PC-3 (cell line): ENCODE data around the gene SCAF4. TPM values are rescaled to one million over a fixed set of nuclear protein-coding genes. Genes with fewer than 3 reads are reported as not detected.

Experiments
- ATAC-seq: fragments of 200-7000 bp; cut with Tn5 transposase; 2 replicates; pipeline ENCODE4 v1.9.1; 2020; ENCODE audit warnings: mild to moderate bottlenecking, moderate library complexity
- BruUV-seq: library from RNA; stranded (reverse); fragments of 400-500 nt; replicated peaks from 2 replicates; lab custom pipeline; 2021; lab: Mats Ljungman, UMichigan
- CTCF ChIA-PET: fragments of 300-600 bp; sonication (Branson Sonifier 250); formaldehyde crosslinking; loops from one replicate; lab custom pipeline; 2022; ENCODE audit warnings: antibody characterized with exemption; lab: Charles Lee
- POLR2A ChIA-PET: fragments of 300-600 bp; sonication (Branson Sonifier 250); formaldehyde crosslinking; loops from one replicate; lab custom pipeline; 2022; ENCODE audit warnings: antibody characterized with exemption; ENCODE audit not compliant: unreplicated experiment; lab: Charles Lee
- DNase-seq: peaks from one replicate; pipeline ENCODE4 v3.0.0-alpha.2; 2015
- H2AFZ ChIP-seq: fragments of 300-600 bp; sonication (generic); 2 replicates; pipeline ENCODE4 v1.6.0; 2016; ENCODE audit warnings: antibody characterized with exemption, low read length
- H3F3A ChIP-seq: fragments of 300-600 bp; sonication (generic); one replicate; pipeline ENCODE4 v1.6.0; 2017; ENCODE audit warnings: antibody characterized with exemption, low read length, control low read depth, mild to moderate bottlenecking; ENCODE audit not compliant: unreplicated experiment
- H3K27ac ChIP-seq: fragments of 300-600 bp; sonication (generic); 2 replicates; pipeline ENCODE4 v1.5.1; 2016; ENCODE audit warnings: mild to moderate bottlenecking, low read length
- H3K27me3 ChIP-seq: fragments of 300-600 bp; sonication (generic); 2 replicates; pipeline ENCODE4 v1.6.1; 2016; ENCODE audit warnings: low read length, mixed read lengths
- H3K36me3 ChIP-seq: fragments of 300-600 bp; sonication (generic); 2 replicates; pipeline ENCODE4 v1.6.1; 2016; ENCODE audit warnings: low read depth, mixed run types, low read length, mixed read lengths
- H3K4me1 ChIP-seq: fragments of 300-600 bp; sonication (generic); 2 replicates; pipeline ENCODE4 v1.5.1; 2016; ENCODE audit warnings: low read length; ENCODE audit not compliant: insufficient read depth
- H3K4me2 ChIP-seq: fragments of 300-600 bp; sonication (generic); 2 replicates; pipeline ENCODE4 v1.6.0; 2016; ENCODE audit warnings: low read length
- H3K4me3 ChIP-seq: fragments of 300-600 bp; sonication (generic); 2 replicates; pipeline ENCODE4 v1.5.1; 2016; ENCODE audit warnings: mild to moderate bottlenecking, low read length, mixed read lengths
- H3K79me2 ChIP-seq: fragments of 300-600 bp; sonication (generic); 2 replicates; pipeline ENCODE4 v1.6.1; 2017; ENCODE audit warnings: low read length, mixed read lengths
- H3K9ac ChIP-seq: fragments of 300-600 bp; sonication (generic); 2 replicates; pipeline ENCODE4 v1.6.0; 2016; ENCODE audit warnings: mild to moderate bottlenecking, low read length
- H3K9me2 ChIP-seq: fragments of 300-600 bp; sonication (generic); replicated peaks from 2 replicates; pipeline ENCODE4 v1.6.1; 2016; ENCODE audit warnings: mixed run types, low read length, mixed read lengths
- H3K9me3 ChIP-seq: fragments of 300-600 bp; sonication (generic); 2 replicates; pipeline ENCODE4 v1.6.1; 2016; ENCODE audit warnings: low read length, mixed read lengths
- H4K20me1 ChIP-seq: fragments of 300-600 bp; sonication (generic); 2 replicates; pipeline ENCODE4 v1.6.1; 2016; ENCODE audit warnings: low read length, mixed read lengths
- CTCF ChIP-seq: fragments of 300-600 bp; sonication (generic); conservative IDR thresholded peaks from 2 replicates; pipeline ENCODE4 v1.5.1; 2017; ENCODE audit warnings: antibody characterized with exemption, low read depth, mild to moderate bottlenecking, low read length
- EZH2 ChIP-seq: fragments of 300-600 bp; sonication (generic); IDR thresholded peaks from one replicate; pipeline ENCODE4 v1.6.1; 2017; ENCODE audit warnings: antibody characterized with exemption, mild to moderate bottlenecking, low read length; ENCODE audit not compliant: unreplicated experiment
- EZH2phosphoT487 ChIP-seq: fragments of 300-600 bp; sonication (generic); IDR thresholded peaks from 2 replicates; pipeline ENCODE4 v1.6.1; 2018; ENCODE audit warnings: mild to moderate bottlenecking, antibody characterized with exemption, low read length, borderline replicate concordance
- intact Hi-C: fragments of 100-400 bp; cut with micrococcal nuclease; formaldehyde crosslinking; loops from 2 replicates; pipeline ENCODE4 v1.9.0; 2023
- total RNA-seq: library from RNA; depleted of rRNA; stranded (reverse); fragments of >200 nt; gene quantifications from 2 replicates; pipeline ENCODE4 v1.2.3, GENCODE V29; 2014

The SCAF4 gene
- total RNA-seq, 1 experiment from 2014 or later, result 11.2 TPM

DNA sequence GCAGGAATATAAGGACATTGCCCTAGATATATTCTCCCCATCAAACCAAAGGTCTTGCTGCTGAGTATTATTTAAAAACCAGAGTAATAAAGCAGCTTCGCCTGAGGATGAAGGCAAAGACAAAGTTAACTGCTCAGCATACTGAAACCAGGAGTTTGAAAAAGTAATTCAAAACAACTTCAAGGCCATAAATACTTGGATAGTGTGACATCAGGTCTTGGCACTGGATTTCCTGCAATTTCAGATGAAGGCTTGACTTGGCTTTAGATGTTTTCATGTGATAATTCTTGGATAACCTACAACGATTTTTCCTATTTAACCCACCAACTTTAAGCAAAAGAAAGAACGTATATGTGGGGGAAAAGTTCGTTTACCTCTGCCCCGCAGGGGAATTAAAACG, 61.8 kb downstream of the SCAF4 start:
- Histone ChIP-seq H3K36me3 (peaks cover 45% of the 10 kb centered on the region), H3K4me3 (no peak overlapping the region), H3K27me3 (no peaks in the 10 kb centered on the region), H3K4me1 (no peaks in the 10 kb centered on the region), H2AFZ (no peak overlapping the region), H3K27ac (no peak overlapping the region), H3F3A (peaks cover 4% of the 10 kb centered on the region), H3K9ac (no peak overlapping the region), H4K20me1 (peaks cover 17% of the 10 kb centered on the region), H3K4me2 (no peak overlapping the region), H3K79me2 (peaks cover 16% of the 10 kb centered on the region), H3K9me3 (no peaks in the 10 kb centered on the region), H3K9me2 (no peaks in the 10 kb centered on the region)
- TF ChIP-seq EZH2, result no peak
- ATAC-seq, result no peak
- DNase-seq, result no peak
- intact Hi-C loops, result no loop called here
- no TSS peak for BruUV-seq
- ChIA-PET POLR2A (no interaction called here), CTCF (no interaction called here)

DNA sequence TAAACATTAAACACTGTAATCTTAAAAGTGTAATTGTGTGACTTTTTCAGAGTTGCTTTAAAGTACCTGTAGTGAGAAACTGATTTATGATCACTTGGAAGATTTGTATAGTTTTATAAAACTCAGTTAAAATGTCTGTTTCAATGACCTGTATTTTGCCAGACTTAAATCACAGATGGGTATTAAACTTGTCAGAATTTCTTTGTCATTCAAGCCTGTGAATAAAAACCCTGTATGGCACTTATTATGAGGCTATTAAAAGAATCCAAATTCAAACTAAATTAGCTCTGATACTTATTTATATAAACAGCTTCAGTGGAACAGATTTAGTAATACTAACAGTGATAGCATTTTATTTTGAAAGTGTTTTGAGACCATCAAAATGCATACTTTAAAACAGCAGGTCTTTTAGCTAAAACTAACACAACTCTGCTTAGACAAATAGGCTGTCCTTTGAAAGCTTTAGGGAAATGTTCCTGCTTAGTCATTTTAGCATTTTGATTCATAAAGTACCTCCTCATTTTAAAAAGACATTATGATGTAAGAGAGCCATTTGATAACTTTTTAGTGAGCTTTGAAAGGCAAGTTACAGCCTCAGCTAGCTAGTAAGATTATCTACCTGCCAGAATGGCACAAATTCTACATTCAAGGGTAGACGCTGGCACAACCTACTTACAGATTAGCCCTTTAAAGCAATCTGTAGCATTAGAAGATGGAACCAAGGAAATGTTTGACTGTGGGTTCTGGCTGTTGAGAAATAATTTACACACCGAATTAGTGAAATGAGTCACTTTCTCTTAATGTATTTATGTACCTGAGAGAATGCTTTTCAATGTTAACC, 63.0 kb downstream of the SCAF4 start:
- DNase-seq (no peak), ATAC-seq (no peak)
- POLR2A ChIA-PET, result interaction anchor here (0.6 kb wide), 2 partner anchors 26 to 64 kb away, joined by 3 to 4 read pairs; no protein-coding TSS in a partner anchor
- H3K27ac ChIP-seq, result no peak overlapping the region
- intact Hi-C loops, result no loop called here
- H3K79me2 ChIP-seq, result peaks cover 28% of the 10 kb centered on the region
- H3K9me2 ChIP-seq, result no peaks in the 10 kb centered on the region
- peaks cover 4% of the 10 kb centered on the region for H3F3A ChIP-seq
- BruUV-seq, result no TSS peak
- no peak for TF ChIP-seq EZH2phosphoT487
- no peak for TF ChIP-seq EZH2
- no peak for TF ChIP-seq CTCF
- no peaks in the 10 kb centered on the region for H3K4me1 ChIP-seq
- H3K4me3 ChIP-seq, result no peak overlapping the region
- H3K9me3 ChIP-seq, result no peaks in the 10 kb centered on the region
- H3K9ac ChIP-seq, result no peak overlapping the region
- H2AFZ ChIP-seq, result no peak overlapping the region
- CTCF ChIA-PET, result no interaction called here
- H3K27me3 ChIP-seq, result no peaks in the 10 kb centered on the region
- H3K36me3 ChIP-seq, result peaks cover 49% of the 10 kb centered on the region
- peaks cover 17% of the 10 kb centered on the region for H4K20me1 ChIP-seq
- H3K4me2 ChIP-seq, result no peak overlapping the region

DNA sequence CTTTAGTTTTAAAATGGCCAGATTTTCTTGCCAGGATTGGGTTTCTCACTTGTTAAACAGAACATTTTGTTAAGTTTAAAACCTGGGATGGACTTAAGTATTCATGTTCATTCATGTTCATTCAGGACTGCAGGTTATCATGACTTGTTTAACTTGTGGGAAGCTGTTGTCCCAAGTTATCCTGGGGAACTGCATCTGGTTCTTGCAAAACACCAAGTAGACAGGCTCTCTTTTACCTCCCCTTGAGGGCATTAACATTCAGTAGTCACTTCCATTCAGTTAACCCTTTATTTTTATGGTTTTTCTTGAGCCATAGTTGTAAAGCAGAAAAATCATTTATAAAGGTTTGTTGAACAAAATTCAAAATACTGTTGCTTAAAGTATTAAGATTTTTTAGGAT, 64.3 kb downstream of the SCAF4 start:
- Histone ChIP-seq H3K27ac (no peak overlapping the region), H3F3A (peaks cover 4% of the 10 kb centered on the region), H4K20me1 (peaks cover 26% of the 10 kb centered on the region), H3K79me2 (peaks cover 40% of the 10 kb centered on the region), H3K9me2 (no peaks in the 10 kb centered on the region), H3K9me3 (no peaks in the 10 kb centered on the region), H3K9ac (no peak overlapping the region), H3K4me1 (no peaks in the 10 kb centered on the region; the same call in 1 of the 2 replicates), H3K27me3 (no peaks in the 10 kb centered on the region), H3K4me3 (no peak overlapping the region), H3K36me3 (peaks cover 55% of the 10 kb centered on the region), H3K4me2 (no peak overlapping the region), H2AFZ (no peak overlapping the region)
- no peak for DNase-seq
- no TSS peak for BruUV-seq
- CTCF ChIA-PET, result no interaction called here
- POLR2A ChIA-PET, result no interaction called here
- ATAC-seq, result no peak
- no peak for TF ChIP-seq CTCF
- TF ChIP-seq EZH2, result no peak
- no peak for TF ChIP-seq EZH2phosphoT487
- intact Hi-C loops, result no loop called here
